A673 (cell line): ENCODE results near the gene PCBD1.

Experiments used
- CTCF ChIP-seq: fragments of 300-800, 200-600 bp; sonication (generic); conservative IDR thresholded peaks from 2 replicates; pipeline ENCODE4 v1.5.1; 2017; ENCODE audit warnings: low read depth, mild to moderate bottlenecking, antibody characterized with exemption, low read length, moderate library complexity, mixed read lengths
- EZH2 ChIP-seq: fragments of 200-600 bp; sonication (generic); IDR thresholded peaks from 2 replicates; pipeline ENCODE4 v1.6.1; 2017; ENCODE audit warnings: borderline replicate concordance, low read depth, mild to moderate bottlenecking, mixed read lengths, antibody characterized with exemption, low read length; ENCODE audit not compliant: poor library complexity, severe bottlenecking

GRCh38 chr10:70906031-70906783, 17.8 kb upstream of the PCBD1 start:
- TF ChIP-seq CTCF (no peak), EZH2 (no peak)
